Stimulated activated naive CD8-positive, alpha-beta T cell treated with anti-CD3 and anti-CD28 coated beads, Interleukin-15, amount 100 ng/mL, for 72 hours (primary cell): ENCODE results near the gene NFATC1.

ENCODE experiments used
- ATAC-seq: fragments of 150-1000 bp; cut with Tn5 transposase; 2 replicates; pipeline ENCODE4 v1.10.0; 2021; ENCODE audit warnings: mild to moderate bottlenecking, moderate library complexity
- DNase-seq, 2 donors: peaks; one replicate each; pipeline ENCODE4 v3.0.0; 2021 to 2022
- H3K27ac Mint-ChIP-seq, 2 donors: one replicate each; pipeline ENCODE4 v1.8.0; 2022; ENCODE audit warnings: mild to moderate bottlenecking in 2 of 2, mixed read lengths in 2 of 2, moderate library complexity in 2 of 2
- H3K27me3 Mint-ChIP-seq: one replicate; pipeline ENCODE4 v1.8.0; 2022; ENCODE audit warnings: mixed read lengths
- H3K4me1 Mint-ChIP-seq: one replicate; pipeline ENCODE4 v1.8.0; 2022; ENCODE audit warnings: mild to moderate bottlenecking, mixed read lengths
- H3K4me3 Mint-ChIP-seq, 2 donors: one replicate each; pipeline ENCODE4 v1.8.0; 2022; ENCODE audit warnings: mild to moderate bottlenecking in 2 of 2, mixed read lengths in 2 of 2, moderate library complexity in 1 of 2
- H3K9me3 Mint-ChIP-seq, 2 donors: one replicate each; pipeline ENCODE4 v1.8.0; 2022; ENCODE audit warnings: mixed read lengths in 2 of 2

Gene NFATC1

GRCh38 chr18:79525556-79526467, 130.1 kb downstream of the NFATC1 start:
- Mint-ChIP-seq H3K27ac (peak overlapping the region in 1 of 2 donors; percentile 86), H3K4me3 (peak overlapping the region; percentile 13 to 54), H3K27me3 (no peaks in the 10 kb centered on the region), H3K9me3 (no peaks in the 10 kb centered on the region), H3K4me1 (peaks cover 82% of the 10 kb centered on the region)
- peak in 1 of 2 donors; percentile 10 for DNase-seq
- no peak for ATAC-seq

DNA sequence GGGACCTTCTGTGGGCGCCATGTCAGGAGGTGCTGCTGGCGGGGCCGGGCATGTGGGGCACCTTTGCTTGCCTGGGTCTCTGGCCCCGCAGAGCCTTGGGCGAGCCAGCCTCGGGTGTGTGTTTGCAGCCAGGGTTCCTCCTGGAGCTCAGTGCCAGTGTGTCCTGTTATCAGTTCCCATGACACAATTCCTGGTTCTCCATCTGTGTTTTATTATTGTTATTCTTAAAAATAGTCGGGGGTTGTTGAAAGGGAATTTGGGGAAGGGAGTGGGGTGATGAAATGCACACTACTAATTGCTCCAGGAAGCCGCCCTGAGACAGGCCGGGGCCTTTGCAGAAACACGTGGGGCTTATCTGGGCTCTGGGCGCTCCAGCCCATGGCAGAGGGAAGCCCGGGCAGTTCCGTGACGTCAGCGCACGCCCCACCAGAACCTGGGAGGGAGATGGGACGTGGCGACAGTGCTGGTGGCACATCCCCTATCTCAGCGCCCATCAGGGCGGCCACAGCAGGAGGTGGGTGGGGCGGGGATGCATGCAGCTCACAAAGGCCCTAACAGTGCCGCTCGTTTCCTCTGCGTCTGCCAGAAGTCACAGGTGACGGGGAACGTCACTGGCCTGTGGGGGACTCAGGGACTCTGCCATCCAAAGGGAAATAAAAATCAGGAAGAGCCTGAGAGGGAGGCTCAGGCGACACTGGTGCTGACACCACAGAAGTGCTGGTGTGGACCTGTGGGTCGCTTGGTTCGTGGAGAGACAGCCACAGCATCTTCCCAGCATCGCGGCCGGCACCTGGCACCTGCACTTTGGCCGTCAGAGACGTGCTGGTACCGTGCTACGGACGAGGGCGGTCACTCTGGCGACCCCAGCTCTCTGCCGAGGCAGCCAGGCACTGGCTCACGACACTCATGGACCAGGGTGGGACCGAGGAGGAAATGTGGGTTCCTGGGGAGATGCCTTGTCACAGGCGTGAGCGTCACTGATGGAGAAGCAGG, 131.0 kb downstream of the NFATC1 start:
- Mint-ChIP-seq H3K27me3 (no peaks in the 10 kb centered on the region), H3K27ac (peak overlapping the region in 1 of 2 donors; percentile 86), H3K9me3 (no peaks in the 10 kb centered on the region), H3K4me3 (no peak overlapping the region), H3K4me1 (peaks cover 73% of the 10 kb centered on the region)
- DNase-seq (peak in 1 of 2 donors; percentile 8), ATAC-seq (no peak)

GRCh38 chr18:79527656-79528315, 132.1 kb downstream of the NFATC1 start:
- Mint-ChIP-seq H3K27ac (peak overlapping the region in 1 of 2 donors; percentile 30), H3K4me1 (peaks cover 68% of the 10 kb centered on the region), H3K27me3 (peaks cover 7% of the 10 kb centered on the region), H3K4me3 (no peak overlapping the region), H3K9me3 (no peaks in the 10 kb centered on the region)
- ATAC-seq (no peak), DNase-seq (no peak)

DNA sequence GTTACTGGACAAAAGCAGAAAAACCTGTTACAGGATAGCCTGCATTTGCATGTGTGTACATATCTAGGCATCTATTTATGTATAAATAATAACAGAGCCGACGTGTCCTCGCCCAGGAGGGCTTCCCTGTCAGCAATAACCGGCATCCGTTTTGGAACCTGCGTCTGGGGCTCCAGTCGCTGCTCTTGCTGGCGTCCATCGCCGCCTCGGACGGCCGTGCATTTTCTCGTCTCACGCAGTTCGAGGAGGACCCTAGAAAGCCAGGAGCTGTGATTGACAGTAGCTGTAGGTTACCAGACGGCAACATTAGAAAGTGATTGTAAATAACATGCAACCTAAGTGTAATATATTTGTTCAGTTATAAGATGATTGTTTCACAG, 132.6 kb downstream of the NFATC1 start:
- DNase-seq (no peak), ATAC-seq (no peak)
- Mint-ChIP-seq H3K27me3 (peaks cover 12% of the 10 kb centered on the region), H3K4me3 (no peak overlapping the region), H3K9me3 (no peaks in the 10 kb centered on the region), H3K27ac (no peak overlapping the region), H3K4me1 (peaks cover 65% of the 10 kb centered on the region)

GRCh38 chr18:79528846-79529245, 133.1 kb downstream of the NFATC1 start:
- Mint-ChIP-seq H3K9me3 (no peaks in the 10 kb centered on the region), H3K4me1 (peaks cover 59% of the 10 kb centered on the region), H3K27ac (no peak overlapping the region), H3K27me3 (peaks cover 12% of the 10 kb centered on the region), H3K4me3 (no peak overlapping the region)
- ATAC-seq (no peak), DNase-seq (peak; percentile 69 to 73)

- peaks cover 15% of the 10 kb centered on the region for H3K27me3 Mint-ChIP-seq
- no peak overlapping the region for H3K4me3 Mint-ChIP-seq
- H3K9me3 Mint-ChIP-seq, result no peaks in the 10 kb centered on the region
- no peak overlapping the region for H3K27ac Mint-ChIP-seq
- DNase-seq, result no peak
- H3K4me1 Mint-ChIP-seq, result peaks cover 55% of the 10 kb centered on the region
- no peak for ATAC-seq
These were observed 133.6 kb downstream of the NFATC1 start for GRCh38 chr18:79529296-79529695.

DNA sequence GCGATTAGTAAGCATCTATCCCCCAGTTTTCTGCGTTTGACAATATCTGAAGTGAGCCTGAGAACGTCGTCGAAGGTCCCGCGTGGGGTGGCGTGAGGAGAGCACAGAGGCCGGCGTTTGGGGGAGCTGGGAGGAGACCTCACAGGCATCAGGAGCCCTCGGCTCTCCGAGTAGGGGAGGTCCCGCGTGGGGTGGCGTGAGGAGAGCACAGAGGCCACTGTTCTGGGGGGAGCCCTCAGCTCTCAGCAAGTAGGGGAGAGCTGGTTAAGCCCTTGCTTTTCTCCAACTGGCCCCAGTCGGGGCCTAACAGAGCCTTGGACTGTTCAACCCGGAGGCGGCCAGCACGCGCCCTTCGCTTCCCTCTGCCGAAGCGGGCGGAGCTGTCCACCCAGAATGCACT, 134.3 kb downstream of the NFATC1 start:
- no peak for ATAC-seq
- H3K27me3 Mint-ChIP-seq, result peaks cover 19% of the 10 kb centered on the region
- peaks cover 48% of the 10 kb centered on the region for H3K4me1 Mint-ChIP-seq
- DNase-seq, result no peak
- no peak overlapping the region for H3K4me3 Mint-ChIP-seq
- H3K9me3 Mint-ChIP-seq, result no peaks in the 10 kb centered on the region
- peak overlapping the region in 1 of 2 donors; percentile 63 for H3K27ac Mint-ChIP-seq

- DNase-seq (no peak), ATAC-seq (no peak)
- Mint-ChIP-seq H3K4me3 (no peak overlapping the region), H3K9me3 (no peaks in the 10 kb centered on the region), H3K4me1 (peaks cover 39% of the 10 kb centered on the region), H3K27ac (peak overlapping the region in 1 of 2 donors; percentile 71), H3K27me3 (peaks cover 19% of the 10 kb centered on the region)
These were observed 135.1 kb downstream of the NFATC1 start for GRCh38 chr18:79530821-79531220.

- H3K9me3 Mint-ChIP-seq, result no peaks in the 10 kb centered on the region
- no peak overlapping the region for H3K4me3 Mint-ChIP-seq
- peaks cover 34% of the 10 kb centered on the region for H3K4me1 Mint-ChIP-seq
- DNase-seq (no peak), ATAC-seq (no peak)
- H3K27me3 Mint-ChIP-seq, result peaks cover 19% of the 10 kb centered on the region
- H3K27ac Mint-ChIP-seq, result no peak overlapping the region
These were observed 135.7 kb downstream of the NFATC1 start for GRCh38 chr18:79531386-79531785.

GRCh38 chr18:79531926-79532312, 136.2 kb downstream of the NFATC1 start:
- no peaks in the 10 kb centered on the region for H3K9me3 Mint-ChIP-seq
- ATAC-seq, result no peak
- H3K27me3 Mint-ChIP-seq, result peaks cover 19% of the 10 kb centered on the region
- no peak for DNase-seq
- H3K4me3 Mint-ChIP-seq, result no peak overlapping the region
- H3K4me1 Mint-ChIP-seq, result peaks cover 28% of the 10 kb centered on the region
- H3K27ac Mint-ChIP-seq, result no peak overlapping the region

DNA sequence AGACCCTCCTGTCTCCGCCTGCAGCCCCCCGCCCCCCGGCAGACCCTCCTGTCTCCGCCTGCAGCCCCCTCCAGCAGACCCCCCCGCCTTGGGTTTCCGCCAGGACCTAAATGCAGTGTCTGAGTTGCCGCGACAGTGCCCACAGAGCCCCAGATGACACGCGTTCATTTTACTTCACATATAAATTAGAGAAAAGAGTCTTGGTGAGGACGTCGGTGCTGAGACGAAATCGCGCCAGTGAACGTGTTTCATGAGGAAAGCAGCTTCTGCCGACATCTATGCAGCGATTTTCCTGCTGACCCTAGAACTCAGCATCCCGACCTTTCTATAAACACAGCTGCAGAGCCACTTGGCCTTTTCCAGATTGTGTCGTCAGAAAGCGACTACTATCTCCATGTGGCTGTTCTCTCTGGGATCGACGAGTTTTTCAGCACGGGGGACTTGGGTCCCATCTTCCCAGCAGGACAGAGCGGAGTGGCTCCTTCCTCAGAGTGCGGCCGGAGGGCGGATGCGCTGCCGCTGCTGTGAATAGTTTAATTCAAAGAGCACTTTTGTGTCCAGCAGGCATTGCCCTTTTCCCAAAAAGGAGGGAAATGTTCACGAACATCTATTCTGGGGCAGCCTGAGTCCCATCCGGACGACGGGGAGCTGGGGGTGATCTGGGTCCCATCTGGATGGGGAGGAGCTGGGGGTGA, 136.7 kb downstream of the NFATC1 start:
- H3K9me3 Mint-ChIP-seq, result no peaks in the 10 kb centered on the region
- DNase-seq, result no peak
- no peak for ATAC-seq
- peaks cover 23% of the 10 kb centered on the region for H3K4me1 Mint-ChIP-seq
- no peak overlapping the region for H3K4me3 Mint-ChIP-seq
- peak overlapping the region in 1 of 2 donors; percentile 81 for H3K27ac Mint-ChIP-seq
- peaks cover 19% of the 10 kb centered on the region for H3K27me3 Mint-ChIP-seq

- DNase-seq, result no peak
- H3K4me1 Mint-ChIP-seq, result peaks cover 16% of the 10 kb centered on the region
- no peaks in the 10 kb centered on the region for H3K9me3 Mint-ChIP-seq
- no peak for ATAC-seq
- peaks cover 19% of the 10 kb centered on the region for H3K27me3 Mint-ChIP-seq
- no peak overlapping the region for H3K27ac Mint-ChIP-seq
- H3K4me3 Mint-ChIP-seq, result no peak overlapping the region
These were observed 137.4 kb downstream of the NFATC1 start for GRCh38 chr18:79533146-79533545.

GRCh38 chr18:79533591-79533990, 137.9 kb downstream of the NFATC1 start:
- H3K27ac Mint-ChIP-seq, result no peak overlapping the region
- ATAC-seq, result no peak
- no peak overlapping the region for H3K4me3 Mint-ChIP-seq
- DNase-seq, result no peak
- H3K9me3 Mint-ChIP-seq, result no peaks in the 10 kb centered on the region
- peaks cover 19% of the 10 kb centered on the region for H3K27me3 Mint-ChIP-seq
- H3K4me1 Mint-ChIP-seq, result peaks cover 12% of the 10 kb centered on the region

- Mint-ChIP-seq H3K4me1 (peaks cover 6% of the 10 kb centered on the region), H3K4me3 (no peak overlapping the region), H3K9me3 (no peaks in the 10 kb centered on the region), H3K27ac (no peak overlapping the region), H3K27me3 (peaks cover 19% of the 10 kb centered on the region)
- DNase-seq (no peak), ATAC-seq (no peak)
These were observed 138.6 kb downstream of the NFATC1 start for GRCh38 chr18:79534356-79534755.

GRCh38 chr18:79537758-79538157, 142.0 kb downstream of the NFATC1 start:
- Mint-ChIP-seq H3K9me3 (peaks cover 11% of the 10 kb centered on the region in 2 donors), H3K4me3 (no peak overlapping the region), H3K27me3 (peaks cover 11% of the 10 kb centered on the region), H3K4me1 (peaks cover under 1% of the 10 kb centered on the region), H3K27ac (no peak overlapping the region)
- DNase-seq (no peak), ATAC-seq (no peak)
